ENCODE results near the gene MSANTD7.
"Not testable (repeated sequence)": the region's sequence is repeated elsewhere in the genome, so short reads cannot be mapped to it uniquely, and the experiment has no call there.

Gene MSANTD7, protein sequence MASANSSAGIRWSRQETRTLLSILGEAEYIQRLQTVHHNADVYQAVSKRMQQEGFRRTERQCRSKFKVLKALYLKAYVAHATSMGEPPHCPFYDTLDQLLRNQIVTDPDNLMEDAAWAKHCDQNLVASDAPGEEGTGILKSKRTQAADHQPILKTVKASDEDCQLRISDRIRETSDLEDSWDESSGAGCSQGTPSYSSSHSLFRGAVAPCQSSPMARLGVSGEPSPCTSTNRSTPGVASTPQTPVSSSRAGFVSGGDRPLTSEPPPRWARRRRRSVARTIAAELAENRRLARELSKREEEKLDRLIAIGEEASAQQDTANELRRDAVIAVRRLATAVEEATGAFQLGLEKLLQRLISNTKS

DNA sequence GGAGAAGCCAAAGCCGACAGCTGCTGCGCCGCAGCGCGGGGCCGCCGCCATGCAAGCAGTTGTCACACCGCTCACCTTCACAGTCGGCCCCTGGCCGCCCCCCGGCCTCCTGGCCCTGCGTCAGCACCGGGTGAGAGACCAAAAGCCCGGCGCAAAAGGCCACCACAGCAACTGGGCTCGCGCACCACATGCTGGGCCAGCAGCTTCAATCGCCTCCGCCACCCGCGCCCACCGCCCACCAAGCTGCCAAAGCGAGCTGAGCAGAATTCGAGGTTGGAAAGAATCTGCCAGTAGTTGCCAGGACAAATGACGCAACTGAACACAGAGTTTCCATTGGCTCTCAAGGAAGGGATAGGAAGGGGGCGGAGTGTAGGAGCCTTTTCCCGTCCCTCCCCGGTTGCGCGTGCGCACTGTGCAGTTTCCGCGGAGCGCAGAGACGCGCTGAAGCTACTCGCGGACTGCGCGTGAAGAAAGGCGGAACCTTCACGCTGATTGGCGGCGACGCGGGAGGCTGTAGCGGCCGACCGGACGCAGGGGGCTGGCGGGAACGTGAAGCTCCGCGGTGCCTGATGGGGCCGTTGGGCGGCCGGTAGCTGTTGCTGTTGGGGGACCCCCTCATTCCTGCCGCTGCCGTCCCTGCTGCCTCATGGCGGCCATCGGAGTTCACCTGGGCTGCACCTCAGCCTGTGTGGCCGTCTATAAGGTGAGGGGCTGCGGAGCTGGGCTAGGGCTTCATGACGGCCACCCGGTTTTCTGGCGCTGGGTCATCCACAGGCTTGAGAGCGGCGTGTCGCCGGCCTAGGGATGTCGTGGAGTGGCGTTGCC lies at the start of gene MSANTD7, which contains the start of the genes CDNF and HSPA14:
Gene MSANTD7 (plus strand): TSS at position 550 of the 825 bp plus-strand sequence. CDS start 3,979 bp downstream, outside the sequence.
Gene CDNF (minus strand): TSS at position 281 of the 825 bp plus-strand sequence. CDS start 91 bp downstream, at position 190.
Gene HSPA14 (plus strand): TSS at position 550 of the 825 bp plus-strand sequence. CDS start 97 bp downstream, at position 647.
- DNase-seq = peak; percentile 92

DNA sequence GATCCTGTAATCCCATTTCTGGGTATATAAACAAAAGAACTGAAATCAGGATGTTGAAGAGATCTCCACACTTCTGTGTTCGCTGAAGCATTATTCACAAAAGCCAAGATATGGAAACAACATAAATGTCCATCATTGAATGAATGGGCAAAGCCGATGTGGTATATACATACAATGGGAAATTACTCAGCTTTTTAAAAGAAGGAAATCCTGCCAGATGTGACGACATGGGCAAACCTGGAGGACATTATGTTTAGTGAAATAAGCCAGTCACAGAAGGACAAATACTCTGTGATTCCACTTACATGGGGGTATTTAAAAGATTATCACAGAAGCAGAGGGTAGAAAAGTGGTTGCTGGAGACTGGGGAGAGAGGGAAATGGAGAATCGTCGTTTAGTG lies 39.5 kb upstream of the MSANTD7 start:
- DNase-seq = no peak

DNA sequence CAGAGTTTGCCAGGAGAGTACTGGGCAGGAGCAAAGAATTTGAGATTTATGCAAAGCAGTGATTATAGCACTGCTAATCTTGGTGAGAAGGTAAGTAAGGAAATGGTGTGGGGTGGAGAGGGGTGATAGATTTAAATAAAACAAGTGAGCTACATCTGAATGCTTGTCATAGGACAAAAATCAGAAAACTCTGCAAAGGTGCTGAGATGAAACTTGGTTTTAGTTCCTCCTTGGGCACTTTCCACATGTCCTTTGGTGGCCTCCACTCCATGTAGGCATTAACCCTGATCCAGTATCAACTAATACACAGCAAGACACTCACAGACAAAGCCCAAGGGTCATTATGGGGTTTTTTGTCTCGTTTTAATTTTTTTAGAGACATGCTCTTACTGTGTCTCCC lies 37.7 kb upstream of the MSANTD7 start:
- DNase-seq = no peak

DNA sequence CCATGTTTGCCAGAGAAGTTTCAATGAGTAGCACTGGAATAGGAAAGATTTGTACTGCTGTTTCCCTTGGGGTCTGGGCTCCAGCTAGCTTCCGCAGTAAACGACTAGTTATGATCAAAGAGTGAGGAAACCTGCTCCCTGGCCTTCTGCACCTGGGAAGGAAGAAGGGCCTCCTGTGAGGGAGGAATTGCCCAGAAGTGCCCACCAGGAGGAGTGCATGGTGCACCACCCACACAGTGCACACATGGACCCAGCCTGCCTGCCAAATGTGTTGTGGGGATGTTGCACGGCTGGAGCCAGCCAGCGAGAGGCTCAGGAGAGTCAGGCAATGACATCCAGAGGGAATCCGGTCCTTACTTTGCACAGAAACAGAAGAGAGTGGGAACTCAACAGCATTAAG lies 36.4 kb upstream of the MSANTD7 start:
- DNase-seq = no peak

DNA sequence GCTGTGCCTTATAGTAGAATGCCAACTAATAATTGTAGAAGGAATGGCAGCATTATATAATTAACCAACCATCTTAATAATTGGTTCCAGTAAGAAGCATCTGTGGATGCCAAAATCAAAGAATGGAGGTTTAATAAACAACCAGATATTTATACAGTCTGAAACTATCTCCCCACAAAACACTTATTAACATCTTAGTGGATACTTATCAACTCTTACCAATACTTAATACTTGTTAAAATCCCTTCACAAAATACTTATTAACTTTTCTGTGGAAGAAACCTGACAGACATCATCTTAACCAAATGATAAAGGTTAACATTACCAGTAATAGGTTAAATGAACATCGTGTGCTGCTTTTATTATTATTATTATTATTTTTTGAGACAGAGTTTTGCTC lies 34.3 kb upstream of the MSANTD7 start:
- no peak for DNase-seq

DNA sequence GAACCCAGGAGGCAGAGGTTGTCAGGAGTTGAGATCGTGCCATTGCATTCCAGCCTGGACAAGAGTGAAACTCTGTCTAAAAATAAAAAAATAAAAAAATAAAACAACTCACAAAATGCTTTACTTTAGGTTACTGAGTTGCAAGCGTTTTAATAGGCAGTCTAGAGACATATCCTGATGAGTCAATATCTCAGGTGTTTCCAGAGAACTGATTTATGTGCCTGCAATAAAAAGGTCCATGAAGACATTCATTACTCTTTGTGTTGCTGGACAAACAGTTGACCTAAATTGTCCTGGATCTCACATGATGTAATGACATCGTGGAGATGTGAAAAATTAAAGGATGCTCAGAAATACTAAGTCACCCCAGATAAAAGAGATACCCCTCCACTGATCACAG lies 31.8 kb upstream of the MSANTD7 start:
- no peak for DNase-seq

DNA sequence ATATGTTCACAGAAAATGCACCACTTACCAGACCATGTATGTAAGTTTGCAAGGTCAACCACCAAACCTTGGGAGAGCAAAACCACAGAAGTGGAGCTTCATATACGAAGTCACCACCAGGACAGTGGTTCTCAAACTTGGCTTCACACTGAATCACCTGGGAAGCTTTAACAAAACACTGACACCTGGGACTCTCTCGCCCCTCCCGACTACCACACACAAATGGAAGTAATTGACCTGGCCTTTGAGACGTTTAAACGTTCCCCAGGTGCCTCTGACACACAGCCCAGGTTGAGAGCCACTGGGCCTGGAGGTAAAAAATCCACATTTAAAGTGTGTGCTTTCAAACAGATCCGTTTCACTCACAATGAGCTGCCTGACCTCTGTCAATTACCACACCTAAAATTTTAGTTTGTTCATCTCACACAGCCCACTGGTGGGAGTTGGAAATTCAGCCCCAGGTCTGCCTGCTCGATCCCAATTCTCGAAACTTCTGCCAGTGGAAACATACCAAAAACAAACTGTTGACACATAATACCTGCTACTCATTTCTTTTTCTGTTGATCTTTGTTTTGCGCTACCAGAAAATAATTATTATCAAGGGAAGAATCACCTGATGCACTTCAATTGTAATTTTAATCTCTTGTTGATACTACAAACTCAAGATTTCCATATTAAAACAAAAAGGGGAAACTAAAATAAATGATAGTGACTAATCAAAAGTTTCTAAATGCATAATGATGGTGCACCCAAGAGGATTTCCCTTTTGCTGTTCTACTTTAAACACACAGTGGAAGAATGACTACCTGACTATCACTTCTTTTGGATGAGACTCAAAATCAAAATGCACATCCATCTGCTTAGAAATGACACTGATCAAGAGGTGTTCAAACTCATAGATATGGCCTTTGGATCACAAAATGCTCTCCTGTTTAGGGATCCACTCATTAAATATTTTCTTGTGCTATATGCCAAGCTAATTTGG lies 26.8 kb upstream of the MSANTD7 start:
- DNase-seq = no peak

DNA sequence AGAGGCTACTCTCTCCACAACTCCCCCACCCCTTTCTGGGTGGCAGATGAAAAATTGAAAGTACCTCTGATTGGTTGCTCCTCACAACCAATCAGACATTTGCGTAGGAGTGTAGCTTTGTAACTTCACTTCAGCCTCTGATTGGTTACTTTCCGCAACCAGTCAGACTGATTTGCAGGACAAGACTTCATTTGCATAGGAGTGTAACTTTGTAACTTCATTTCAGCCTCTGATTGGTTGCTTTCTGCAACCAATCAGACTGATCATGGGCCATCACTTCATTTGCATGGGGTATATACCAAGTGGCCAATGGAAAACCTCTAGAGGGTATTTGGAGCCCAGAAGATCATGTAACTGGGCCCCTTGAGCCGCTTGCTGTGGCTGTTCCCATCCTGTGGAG lies 25.8 kb upstream of the MSANTD7 start:
- DNase-seq = no peak

DNA sequence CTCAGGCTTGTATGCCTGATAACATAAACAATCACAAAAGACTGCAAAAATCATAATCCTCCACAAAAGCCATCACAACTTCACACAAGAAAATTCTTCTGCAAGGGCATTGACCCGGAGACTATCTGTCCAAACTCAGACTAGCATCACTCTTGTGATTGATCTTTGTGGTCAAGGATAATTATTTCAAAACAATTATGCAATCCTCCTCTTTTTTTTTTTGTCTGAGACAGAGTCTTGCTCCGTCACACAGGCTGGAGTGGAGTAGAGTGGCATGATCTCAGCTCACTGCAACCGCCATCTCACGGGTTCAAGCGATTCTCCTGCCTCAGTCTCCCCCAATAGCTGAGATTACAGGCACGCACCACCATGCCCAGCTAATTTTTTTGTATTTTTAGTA lies 22.4 kb upstream of the MSANTD7 start:
- no peak for DNase-seq

DNA sequence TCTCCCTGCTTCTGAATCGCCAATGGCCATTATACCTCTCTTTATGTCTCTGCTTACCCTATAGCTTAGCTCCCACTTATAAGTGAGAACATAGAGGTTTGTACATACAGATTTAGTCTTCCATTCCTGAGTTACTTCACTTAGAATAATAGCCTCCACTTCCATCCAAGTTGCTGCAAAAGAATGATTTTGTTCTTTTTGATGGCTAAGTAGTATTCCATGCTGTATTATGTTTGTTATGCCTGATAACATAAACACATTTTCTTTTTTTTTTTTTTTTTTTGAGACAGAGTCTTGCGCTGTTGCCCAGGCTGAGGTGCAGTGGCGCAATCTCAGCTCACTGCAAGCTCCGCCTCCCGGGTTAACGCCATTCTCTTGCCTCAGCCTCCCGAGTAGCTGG lies 21.4 kb upstream of the MSANTD7 start:
- not testable (repeated sequence) for DNase-seq

DNA sequence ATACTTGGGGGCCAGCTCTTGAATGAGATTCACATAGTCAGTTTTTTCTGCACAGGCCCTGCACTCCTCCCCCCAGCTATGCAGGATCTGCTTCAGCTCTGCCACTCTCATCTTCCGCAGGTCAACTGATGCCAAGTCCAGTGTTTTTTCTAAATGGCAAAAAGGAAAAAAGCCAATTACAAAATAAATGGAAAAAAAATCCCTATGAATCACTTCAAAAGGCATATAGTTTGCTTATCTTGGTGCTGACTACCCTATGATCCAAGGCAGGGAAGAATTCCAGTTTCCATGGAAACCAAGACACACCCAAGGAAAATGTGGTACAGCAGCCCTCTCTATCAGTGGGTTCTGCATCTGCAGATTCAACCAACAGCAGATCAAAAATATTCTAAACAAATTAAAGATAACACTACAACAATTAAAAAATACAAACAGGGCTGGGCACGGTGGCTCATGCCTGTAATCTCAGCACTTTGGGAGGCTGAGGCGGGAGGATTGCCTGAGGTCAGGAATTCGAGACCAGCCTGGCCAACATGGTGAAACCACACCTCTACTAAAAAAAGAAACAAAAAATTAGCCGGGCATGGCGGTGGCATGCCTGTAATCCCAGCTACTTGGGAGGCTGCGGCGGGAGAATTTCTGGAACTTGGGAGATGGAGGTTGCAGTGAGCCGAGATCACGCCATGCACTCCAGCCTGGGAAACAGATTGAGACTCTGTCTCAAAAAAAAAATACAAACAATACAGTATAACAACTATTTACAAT lies 17.9 kb upstream of the MSANTD7 start:
- DNase-seq = no peak

DNA sequence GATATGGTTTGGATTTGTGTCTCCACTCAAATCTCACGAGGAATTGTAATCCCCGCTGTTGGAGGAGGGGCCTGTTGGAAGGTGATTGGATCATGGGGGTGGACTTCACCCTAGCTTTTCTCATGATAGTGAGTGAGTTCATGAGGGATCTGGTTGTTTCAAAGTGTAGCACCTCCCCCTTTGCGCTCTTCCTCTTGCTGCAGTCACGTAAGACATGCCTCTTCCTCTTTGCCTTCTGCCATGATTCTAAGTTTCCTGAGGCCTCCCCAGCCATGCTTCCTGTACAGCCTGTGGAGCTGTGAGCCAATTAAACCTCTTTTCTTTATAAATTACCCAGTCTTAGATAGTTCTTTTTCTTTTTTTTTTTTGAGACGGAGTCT lies 17.3 kb upstream of the MSANTD7 start:
- DNase-seq = no peak

DNA sequence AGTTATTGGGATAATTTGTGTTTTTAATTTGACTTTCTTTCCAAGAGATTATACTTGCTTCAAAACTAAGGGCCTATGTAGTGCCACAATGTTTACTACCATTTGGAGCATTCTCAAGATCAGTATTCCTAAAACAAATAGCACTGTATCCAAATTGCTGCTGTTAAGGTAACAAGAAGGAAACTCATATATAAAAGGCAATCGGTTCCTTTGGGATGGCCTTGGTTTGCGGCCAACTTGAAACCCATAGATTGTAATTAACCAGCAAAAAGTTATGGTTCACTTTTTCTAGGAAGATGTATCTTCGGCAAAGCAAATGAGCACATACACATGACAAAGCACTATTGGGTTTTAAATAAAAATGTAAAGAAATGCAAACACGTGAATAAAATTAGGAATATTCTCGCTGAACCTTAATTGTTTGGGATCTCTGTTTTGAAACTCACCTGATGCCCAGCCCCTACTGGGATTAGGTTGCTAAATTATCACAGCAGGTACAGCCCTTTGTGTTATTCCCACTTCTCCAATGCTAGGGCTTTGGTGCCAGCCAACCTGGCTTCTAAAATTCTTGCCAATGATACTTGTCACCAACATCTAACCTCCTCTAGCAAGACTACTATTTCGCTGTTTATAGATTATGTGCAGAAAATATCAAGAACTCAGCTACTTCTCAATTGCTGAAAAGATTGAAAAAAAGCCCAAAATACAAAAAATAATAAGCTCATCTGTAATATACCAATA lies 16.3 kb upstream of the MSANTD7 start:
- DNase-seq = no peak

DNA sequence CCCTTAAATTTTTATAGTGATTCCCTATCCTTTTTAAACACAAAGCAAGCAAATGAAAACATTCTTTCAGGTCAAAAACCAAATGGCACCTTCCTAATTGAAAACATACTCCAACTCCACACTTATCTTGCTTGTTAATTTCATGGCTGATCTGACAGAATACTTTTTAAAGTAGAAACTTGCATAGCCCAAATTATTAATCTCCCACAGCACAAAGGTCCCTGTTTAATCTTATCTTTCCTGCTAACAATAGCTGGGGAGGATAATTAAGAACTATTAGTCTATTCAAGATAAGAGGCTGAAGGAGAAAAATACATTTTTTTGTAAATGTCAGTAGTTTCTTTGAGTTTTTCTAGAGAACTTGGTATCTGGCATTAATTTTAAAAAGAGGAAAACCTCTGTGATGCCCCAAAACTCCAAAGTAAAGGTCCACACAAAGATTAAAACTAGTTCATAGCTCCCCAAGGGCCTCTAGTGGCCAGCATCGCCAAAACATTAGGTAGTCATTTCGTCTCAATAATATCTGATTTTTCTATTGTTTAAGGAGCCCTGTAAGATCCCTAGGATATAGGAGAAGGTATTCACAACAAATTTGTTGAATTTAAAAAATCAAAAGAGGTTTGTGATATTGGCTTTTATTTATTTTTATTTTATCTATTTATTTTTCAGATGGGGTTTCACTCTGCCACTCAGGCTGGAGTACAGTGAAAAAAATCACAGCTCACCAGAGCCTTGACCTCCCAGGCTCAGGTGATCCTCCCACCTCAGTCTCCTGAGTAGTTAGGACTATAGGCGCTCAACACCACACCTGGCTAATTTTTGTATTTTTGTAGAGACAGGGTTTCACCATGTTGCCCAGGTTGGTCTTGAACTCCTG lies 15.0 kb upstream of the MSANTD7 start:
- DNase-seq = no peak

DNA sequence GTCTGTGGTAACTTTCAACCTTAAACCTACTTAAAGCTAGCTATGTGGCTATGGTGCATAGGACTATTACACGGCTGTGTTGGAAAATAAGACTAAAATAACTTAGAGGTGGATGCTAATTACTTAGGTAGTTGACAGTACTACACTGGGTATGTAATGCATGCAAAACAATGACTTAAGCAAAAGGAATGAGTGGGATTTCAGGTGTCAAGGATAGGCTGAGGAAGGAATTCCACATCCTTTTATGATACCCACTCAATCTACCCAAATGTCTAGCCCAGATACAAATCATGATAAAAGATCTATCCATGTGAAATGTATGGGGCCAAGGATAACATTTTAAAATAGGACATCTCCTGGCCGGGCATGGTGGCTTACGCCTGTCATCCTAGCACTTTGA lies 14.1 kb upstream of the MSANTD7 start:
- no peak for DNase-seq

DNA sequence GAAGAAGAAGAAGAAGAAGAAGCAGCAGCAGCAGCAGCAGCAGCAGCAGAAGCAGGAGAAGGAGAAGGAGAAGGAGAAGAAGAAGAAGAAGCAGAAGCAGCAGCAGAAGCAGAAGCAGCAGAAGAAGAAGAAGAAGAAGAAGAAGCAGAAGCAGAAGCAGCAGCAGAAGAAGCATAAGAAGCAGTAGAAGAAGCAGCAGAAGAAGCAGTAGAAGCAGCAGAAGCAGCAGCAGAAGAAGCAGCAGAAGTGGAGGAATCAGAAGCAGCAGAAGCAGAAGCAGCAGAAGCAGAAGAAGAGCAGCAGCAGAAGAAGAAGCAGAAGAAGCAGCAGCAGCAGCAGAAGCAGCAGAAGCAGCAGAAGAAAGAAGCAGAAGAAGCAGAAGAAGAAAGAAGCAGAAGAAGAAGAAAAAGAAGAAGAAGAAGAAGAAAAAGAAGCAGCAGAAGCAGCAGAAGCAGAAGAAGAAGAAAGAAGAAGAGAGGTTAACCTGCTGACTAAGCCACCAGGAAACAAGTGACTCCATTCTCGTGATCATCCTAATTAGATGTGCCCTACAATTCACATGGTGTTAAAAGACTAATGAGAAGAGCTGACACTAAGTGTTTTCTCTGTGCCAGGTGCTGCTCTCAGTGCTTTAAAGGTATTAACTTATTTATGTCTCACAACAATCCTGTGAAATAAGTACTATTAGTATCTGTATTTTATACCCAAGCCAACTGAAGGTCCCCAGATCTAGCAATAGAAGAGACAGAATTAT lies 11.9 kb upstream of the MSANTD7 start:
- no peak for DNase-seq

DNA sequence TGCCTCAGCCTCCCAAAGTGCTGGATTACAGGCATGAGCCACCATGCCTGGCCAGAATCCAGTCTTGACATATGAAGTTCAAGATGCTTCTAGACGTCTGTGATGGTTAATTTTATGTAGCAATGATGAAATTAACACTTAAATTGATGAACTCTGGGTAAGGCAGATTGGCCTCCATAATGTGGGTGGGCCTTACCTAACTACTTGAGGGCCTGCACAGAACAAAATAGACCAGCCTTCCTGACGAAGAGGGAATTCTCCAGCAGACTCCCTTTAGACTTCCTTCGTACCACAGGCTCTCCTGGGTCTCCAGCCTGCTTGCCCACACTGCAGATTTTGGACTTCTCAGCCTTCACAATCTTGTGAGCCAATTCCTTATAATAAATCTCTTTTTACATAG lies 5.0 kb upstream of the MSANTD7 start:
- no peak for DNase-seq

DNA sequence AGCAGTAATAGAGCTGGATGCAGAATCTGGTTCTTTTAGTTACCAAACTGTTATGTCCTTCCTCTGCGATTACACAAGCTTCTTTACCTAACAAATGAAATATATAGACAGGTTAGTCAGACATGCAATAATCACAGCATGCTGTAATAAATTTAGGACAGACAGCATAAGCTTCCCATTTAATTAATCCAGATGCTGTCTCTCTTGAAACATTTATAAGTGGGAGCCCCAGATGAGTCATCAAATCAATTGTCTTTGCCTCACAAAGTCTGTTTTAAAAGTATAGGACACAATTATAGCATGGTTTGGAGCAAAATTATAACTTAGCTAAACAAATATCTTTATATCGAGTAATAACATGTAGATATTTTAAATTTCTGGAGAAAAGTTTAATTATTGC lies 1.9 kb upstream of the MSANTD7 start:
- no peak for DNase-seq

DNA sequence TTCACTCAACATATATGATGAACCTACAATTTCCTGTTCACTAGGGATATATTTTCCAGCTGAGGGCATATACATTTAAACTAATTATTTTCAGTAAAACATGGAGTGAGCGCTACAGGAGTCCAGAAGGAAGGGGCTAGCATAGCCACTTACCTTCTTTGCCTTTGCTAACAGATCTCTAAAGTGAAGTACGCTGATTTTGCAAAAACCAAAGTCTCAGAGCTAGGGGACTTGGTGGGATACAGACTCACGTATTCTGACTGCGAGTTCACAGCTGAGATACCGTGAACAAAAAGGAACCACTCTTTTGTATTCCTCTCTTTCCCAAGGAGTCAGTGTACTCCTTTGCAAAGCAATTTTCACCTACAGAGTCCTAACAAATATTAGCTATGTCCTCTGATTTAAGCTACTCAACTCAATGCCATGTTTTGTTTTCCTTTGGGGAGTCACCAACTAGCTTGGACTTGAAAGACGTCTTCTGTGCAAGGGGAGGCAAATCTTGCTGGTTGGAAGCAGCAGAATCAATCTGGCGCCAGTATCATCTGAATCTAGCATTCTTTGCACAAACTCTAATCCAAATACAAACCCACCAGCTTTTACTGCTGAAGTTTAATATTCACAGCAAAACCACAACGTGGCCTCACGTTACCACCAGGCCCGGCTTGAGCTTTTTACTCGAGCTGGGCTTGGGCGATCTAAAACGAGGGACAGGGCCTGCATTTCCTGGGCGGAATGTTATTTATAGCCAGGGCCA lies 926 bp upstream of the MSANTD7 start:
- DNase-seq = no peak

Measured in NCI-H510A (cell line).